HG03139 (cell line): Measurements from ENCODE around the gene ATP6V0A1.
"Not testable (repeated sequence)": the region's sequence is repeated elsewhere in the genome, so short reads cannot be mapped to it uniquely, and the experiment has no call there.

Source experiments
- ATAC-seq: cut with Tn5 transposase; IDR thresholded peaks from one replicate; pipeline ENCODE4 v1.9.1; 2021; ENCODE audit not compliant: unreplicated experiment

Gene ATP6V0A1

DNA sequence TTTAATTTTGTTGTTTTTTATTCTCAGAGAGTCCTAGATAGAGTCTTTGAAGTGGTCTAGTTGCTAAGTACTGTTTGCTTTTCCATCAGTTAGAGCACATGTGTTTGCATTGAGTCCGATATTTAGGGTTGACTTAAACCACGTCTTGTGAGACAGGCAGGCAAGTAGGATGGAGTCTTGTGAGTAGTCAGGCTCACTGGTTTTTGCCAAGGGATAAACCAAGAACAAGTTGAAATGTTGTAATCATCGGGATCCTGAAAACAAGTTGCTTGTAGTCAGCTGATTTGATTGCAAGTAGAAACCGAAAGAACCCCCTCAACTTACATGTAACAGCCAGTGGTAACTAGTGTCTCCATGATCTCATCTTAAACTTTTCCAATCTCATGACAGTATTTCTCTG is 17.2 kb downstream of the ATP6V0A1 start:
- ATAC-seq, result no peak

DNA sequence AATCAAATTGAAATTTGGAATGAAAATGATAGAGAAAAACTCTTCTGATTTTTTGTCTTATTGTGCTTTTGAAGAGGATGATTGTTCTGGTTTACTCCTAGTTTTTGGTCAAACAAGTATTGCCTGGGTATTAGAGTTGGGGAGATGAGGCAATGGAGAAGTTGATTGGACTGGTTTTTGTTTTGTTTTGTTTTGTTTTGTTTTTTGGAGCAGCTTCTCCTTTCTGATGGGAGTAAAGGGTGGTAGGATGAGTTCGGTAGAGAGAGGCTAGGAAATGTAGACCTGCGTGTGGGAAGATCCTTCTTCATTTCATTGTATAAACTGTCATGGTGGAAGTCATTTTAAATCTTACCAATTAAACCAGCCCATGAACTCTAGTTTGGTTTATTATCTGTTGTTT is 17.7 kb downstream of the ATP6V0A1 start:
- ATAC-seq, result no peak

GRCh38 chr17:42477173-42477572 is 18.5 kb downstream of the ATP6V0A1 start:
- ATAC-seq, result no peak

- not testable (repeated sequence) for ATAC-seq
These were observed 19.1 kb downstream of the ATP6V0A1 start for GRCh38 chr17:42477824-42478223.

DNA sequence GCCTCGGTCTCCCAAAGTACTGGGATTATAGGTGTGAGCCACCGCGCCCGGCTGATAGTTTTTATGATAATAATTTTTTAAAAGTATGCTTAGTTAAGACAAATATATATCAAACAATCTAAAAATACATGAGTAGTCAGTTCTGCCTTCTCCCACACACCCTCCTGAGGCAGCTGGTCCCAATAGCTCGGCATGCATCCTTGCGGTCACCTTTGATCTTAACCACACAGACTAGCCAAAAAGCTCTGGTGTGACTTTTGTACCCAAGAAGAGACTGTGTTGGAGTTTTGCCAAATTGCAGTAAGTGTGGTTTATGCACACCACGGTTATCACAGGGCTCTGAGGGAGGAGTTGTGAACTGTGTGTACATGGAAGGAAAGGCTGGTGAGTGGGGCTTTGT is 25.6 kb downstream of the ATP6V0A1 start:
- no peak for ATAC-seq

DNA sequence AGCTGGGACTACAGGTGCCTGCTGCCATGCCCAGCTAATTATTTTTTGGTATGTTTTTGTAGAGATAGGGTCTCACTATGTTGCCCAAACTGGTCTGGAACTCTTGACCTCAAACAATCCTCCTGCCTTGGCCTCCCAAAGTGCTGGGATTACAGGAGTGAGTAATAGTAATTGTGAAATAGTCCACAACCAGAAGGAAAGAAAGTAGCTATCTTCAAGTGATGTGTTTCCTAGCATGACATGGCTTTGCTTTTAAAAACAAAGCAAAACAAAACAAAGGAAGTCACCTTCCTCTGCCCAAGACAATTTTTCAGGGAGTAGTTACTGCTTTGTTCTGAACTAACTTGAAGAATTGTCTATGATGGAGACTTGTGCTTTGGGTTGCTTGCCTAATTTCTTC is 27.0 kb downstream of the ATP6V0A1 start:
- ATAC-seq, result no peak

GRCh38 chr17:42488032-42488431 is 29.4 kb downstream of the ATP6V0A1 start:
- no peak for ATAC-seq

DNA sequence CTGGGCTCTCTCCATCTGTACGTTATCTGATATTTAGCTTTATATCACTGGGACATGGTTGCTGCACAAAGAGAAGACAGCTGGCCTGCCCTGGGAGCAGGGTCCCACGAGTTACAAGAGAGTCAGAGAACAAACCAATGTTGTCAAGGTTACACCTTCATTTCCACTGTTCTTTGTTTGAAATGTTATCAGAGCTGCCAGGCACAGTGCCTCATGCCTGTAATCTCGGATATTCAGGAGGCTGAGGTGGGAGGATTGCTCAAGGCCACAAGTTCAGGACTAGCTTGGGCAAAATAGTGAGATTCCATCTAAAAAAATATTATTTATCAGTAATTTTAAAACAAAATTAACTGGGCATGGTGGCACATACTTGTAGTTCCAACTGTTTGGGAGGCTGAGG is 34.6 kb downstream of the ATP6V0A1 start:
- ATAC-seq, result no peak

DNA sequence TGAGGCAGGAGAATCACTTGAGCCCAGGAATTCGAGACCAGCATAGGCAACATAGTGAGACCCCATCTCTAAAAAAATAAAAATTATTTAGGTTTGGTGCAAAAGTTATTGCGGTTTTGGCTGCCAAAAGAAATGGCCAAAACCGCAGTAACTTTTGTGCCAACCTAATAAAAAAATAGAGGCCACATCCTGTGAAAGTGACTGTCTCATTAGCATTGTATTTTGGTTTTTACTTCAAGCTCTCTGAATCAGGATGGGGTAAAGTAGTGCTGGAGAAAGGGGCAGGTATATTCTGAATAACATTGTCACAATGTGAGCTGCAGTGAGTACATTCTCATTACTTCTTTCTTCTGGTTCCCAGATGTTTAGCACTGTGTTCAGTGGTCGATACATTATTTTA is 36.0 kb downstream of the ATP6V0A1 start:
- ATAC-seq, result no peak

- ATAC-seq, result no peak
These were observed 40.1 kb downstream of the ATP6V0A1 start for GRCh38 chr17:42498828-42499227.

DNA sequence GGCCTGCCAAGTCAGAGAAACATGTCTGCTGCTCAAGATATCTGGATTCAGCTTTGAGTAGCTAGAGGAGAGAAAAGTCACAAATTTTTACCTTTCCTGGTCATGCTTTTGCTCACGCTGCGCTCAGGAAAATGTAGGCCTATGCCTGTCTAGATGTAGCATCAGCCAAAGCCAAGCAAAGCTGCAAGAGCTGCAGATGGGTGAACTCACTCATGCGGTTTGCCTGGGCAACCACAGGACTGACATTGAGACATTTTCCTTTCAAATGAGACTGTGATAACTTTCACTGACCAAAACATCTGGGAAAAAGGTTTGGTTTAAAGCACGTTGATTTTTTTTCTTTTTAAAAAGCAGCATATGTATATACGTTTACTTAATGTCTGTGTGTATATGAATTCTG is 43.4 kb downstream of the ATP6V0A1 start:
- no peak for ATAC-seq

- no peak for ATAC-seq
These were observed 44.2 kb downstream of the ATP6V0A1 start for GRCh38 chr17:42502926-42503325.

GRCh38 chr17:42507671-42508070 is 49.0 kb downstream of the ATP6V0A1 start:
- ATAC-seq, result no peak

DNA sequence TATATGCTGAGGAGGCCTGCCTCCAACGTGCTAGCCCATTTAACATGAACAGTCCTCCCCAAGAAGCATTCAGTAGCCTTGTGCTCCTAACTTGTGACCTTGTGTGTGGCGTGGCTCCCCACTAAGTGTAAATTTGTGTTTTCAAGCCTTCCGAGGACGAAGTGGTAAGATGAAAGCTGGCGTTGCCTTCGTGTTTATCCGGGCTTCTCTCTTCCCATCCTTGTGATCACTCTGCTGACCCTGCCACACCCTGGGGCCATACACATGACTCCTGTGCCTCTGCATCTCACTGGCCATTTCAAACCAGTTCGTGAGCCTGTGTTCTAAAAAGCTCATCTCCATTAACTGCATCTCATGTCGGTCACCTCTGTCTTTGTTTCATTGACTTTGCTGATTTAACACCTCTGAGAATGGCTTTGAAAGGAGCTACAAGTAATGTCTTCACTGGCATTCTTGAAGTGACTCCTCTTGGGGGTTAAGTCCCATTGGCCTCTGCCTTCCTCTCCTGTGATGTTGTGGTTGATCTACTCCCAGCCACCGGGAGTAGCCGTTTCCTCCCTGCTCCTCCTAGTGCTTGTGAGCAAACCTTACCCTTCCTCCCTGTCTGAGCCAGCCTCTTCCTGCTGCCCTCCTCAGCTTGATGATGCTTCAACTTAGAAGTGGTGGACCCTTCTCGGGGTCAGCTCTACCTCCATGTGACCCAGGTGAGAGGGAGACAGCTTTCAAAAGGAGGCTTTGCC is 49.9 kb downstream of the ATP6V0A1 start:
- ATAC-seq, result no peak

DNA sequence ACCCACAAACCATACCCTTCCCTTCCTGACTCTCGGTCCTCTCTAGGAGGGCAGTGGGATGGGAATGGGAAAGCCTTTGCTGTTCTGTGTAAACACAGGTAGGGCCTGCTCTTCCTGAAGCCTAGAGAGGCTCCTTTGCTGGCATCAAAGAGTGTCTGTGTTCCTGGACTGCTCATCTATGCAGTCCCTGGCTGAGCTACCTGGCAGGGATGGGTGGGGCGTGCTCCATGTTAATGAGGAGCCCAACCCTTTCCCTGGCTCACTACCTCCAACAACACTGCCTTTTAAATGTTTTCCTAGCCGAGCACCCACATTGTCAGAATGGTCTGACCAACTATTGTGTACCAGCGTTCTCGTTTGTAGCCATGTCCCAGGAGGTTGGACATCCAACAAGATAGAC is 50.7 kb downstream of the ATP6V0A1 start:
- ATAC-seq, result no peak

DNA sequence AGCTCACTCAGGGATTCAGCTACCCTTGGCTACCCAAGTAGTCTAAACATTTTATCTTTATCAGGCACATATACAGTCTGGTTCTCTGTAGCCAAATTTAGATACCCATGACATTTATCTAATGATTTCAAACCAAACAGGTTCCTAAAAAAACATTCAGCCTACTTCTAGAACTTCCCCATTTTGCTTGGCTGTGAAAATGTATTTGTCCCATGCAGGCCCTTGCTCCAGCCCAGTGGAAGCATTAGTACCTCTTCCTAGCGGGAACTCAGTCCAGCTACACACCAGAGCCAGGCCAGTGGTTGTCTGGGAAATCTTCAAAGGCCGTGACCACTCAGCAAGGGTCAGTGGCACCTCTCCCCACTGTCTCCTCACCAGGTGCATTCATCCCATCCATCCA is 51.2 kb downstream of the ATP6V0A1 start:
- no peak for ATAC-seq

DNA sequence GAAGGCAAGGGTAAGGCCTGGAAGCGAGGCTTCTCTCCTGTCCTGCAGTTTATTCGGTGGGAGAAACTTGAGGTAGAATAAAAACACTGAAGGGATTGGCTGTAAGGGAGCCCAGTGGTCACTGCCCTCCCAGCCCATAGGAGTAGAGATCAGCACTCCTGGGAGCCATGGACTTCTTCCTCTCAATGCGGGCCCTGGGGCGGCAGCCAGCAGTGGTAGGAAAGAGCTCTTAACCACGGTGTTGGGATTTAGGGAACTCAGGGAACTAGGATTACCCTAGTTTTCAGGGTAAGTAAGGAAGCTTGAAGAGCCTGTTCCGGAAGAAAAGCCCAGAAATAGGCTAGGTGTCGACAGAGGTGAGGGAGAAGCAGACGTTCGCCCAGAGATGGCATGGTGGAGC is 53.6 kb downstream of the ATP6V0A1 start:
- ATAC-seq, result no peak

- ATAC-seq, result no peak
These were observed 54.1 kb downstream of the ATP6V0A1 start for GRCh38 chr17:42512733-42513251.

GRCh38 chr17:42513686-42514085 is 55.0 kb downstream of the ATP6V0A1 start:
- ATAC-seq, result no peak

GRCh38 chr17:42514279-42514678 is 55.6 kb downstream of the ATP6V0A1 start:
- ATAC-seq, result no peak

DNA sequence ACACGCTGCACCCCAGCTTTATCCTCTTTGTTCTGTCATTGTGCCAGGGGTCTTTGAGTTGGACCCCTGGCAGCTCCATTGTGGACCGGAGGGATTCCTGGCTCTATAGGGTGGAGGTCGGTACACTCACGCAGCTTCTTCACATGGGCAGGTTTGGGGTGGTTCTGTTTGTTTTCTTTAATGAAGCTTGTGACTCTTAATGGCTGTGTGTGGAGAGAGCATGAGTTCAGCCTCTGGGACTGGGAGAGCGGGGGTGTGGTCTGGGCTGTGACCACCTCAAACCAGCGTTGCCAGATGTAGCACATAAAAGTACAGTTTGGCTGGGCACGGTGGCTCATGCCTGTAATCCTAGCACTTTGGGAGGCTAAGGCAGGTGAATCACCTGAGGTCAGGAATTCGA is 56.2 kb downstream of the ATP6V0A1 start:
- no peak for ATAC-seq

DNA sequence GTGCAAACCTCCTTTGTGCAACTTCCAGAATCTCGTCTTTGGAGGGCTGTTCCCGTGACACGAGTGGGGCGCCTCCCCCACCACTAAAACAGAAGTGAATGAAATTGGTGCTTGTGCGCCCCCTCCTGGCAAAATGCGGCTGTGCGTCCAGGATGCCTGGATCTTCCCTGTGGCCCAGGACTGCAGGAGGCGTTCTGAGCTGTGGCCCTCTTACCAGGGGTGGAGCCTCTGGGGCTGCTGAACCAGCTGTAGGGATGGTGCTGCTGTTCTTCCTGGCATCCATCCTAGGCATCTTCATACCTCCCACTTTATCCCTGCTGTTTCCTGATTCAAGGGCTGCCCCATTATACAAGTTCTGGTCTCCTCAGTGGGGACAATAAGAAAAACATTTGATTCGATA is 58.8 kb downstream of the ATP6V0A1 start:
- ATAC-seq, result no peak
